Endothelial cell of umbilical vein (primary cell): ENCODE measurements around the gene SART1. TPM values are rescaled to one million over a fixed set of nuclear protein-coding genes. Genes with fewer than 3 reads are reported as not detected.

ENCODE experiments used
- BruUV-seq: library from RNA; stranded (reverse); fragments of 400-500 nt; replicated peaks from 2 replicates; lab custom pipeline; 2021; lab: Mats Ljungman, UMichigan
- CTCF ChIA-PET: fragments of 300-600, 350-600 bp; sonication (Branson Sonifier 250); formaldehyde crosslinking; loops from one replicate; lab custom pipeline; 2021; ENCODE audit warnings: antibody characterized with exemption, inconsistent platforms; lab: Charles Lee
- POLR2A ChIA-PET: fragments of 300-600, 350-600 bp; sonication (Branson Sonifier 250); formaldehyde crosslinking; loops from one replicate; lab custom pipeline; 2021; ENCODE audit warnings: antibody characterized with exemption, inconsistent platforms; lab: Charles Lee
- DNase-seq: peaks from one replicate; pipeline ENCODE4 v3.0.0-alpha.2; 2011; ENCODE audit warnings: low read depth, low spot score
- FAIRE-seq: peaks from 2 replicates; lab custom pipeline; 2011; peaks lifted over from hg19 to GRCh38; lab: Jason Lieb, UNC
- H2AFZ ChIP-seq: 2 replicates; pipeline ENCODE4 v1.6.0; 2012; ENCODE audit warnings: low read depth, low read length, control low read depth, inconsistent platforms
- H3K27ac ChIP-seq: 2 replicates; pipeline ENCODE4 v1.5.1; 2011; ENCODE audit warnings: low read depth, mild to moderate bottlenecking, control low read depth, low read length, moderate library complexity; ENCODE audit not compliant: insufficient read depth
- H3K27me3 ChIP-seq, 2 experiments: 2 replicates each; pipeline versions ENCODE4 v1.6.0 to v1.6.1; 2011; ENCODE audit warnings: low read length in 2 of 2, mixed read lengths in 1 of 2; ENCODE audit not compliant: control insufficient read depth in 2 of 2, insufficient read depth in 2 of 2
- H3K36me3 ChIP-seq, 2 experiments: 2 replicates in 1 of 2; 3 replicates in 1 of 2; pipeline ENCODE4 v1.5.1; 2011; ENCODE audit warnings: low read length in 2 of 2, mild to moderate bottlenecking in 1 of 2, moderate library complexity in 1 of 2; ENCODE audit not compliant: control insufficient read depth in 2 of 2, insufficient read depth in 2 of 2; ENCODE audit errors: extremely low read depth in 1 of 2
- H3K4me1 ChIP-seq: 3 replicates; pipeline ENCODE4 v1.5.1; 2011; ENCODE audit warnings: mild to moderate bottlenecking, low read length; ENCODE audit not compliant: control insufficient read depth, insufficient read depth; ENCODE audit errors: extremely low read depth
- H3K4me2 ChIP-seq: 2 replicates; pipeline ENCODE4 v1.6.1; 2011; ENCODE audit warnings: low read length, control low read depth, mixed read lengths; ENCODE audit not compliant: insufficient read depth
- H3K4me3 ChIP-seq, 3 experiments: fragments of 200-600 bp in 1 of 3; sonication (generic), shearing (Covaris generic) in 1 of 3; replicated peaks in 1 of 3; 2 replicates each; pipeline ENCODE4 v1.5.1; 2011 to 2016; ENCODE audit warnings: control low read depth in 3 of 3, low read length in 3 of 3, mild to moderate bottlenecking in 2 of 3, inconsistent platforms in 1 of 3, low read depth in 1 of 3, moderate library complexity in 1 of 3; ENCODE audit not compliant: insufficient read depth in 1 of 3
- H3K79me2 ChIP-seq: 2 replicates; pipeline ENCODE4 v1.6.0; 2012; ENCODE audit warnings: low read length, inconsistent platforms; ENCODE audit not compliant: control insufficient read depth, insufficient read depth
- H3K9ac ChIP-seq: replicated peaks from 2 replicates; pipeline ENCODE3; 2011; ENCODE audit warnings: low read length, control low read depth; ENCODE audit not compliant: insufficient read depth; ENCODE audit errors: extremely low read depth
- H3K9me1 ChIP-seq: replicated peaks from 3 replicates; pipeline ENCODE4 v1.6.0; 2011; ENCODE audit warnings: mild to moderate bottlenecking, low read length; ENCODE audit not compliant: control insufficient read depth, insufficient read depth; ENCODE audit errors: extremely low read depth
- H3K9me3 ChIP-seq: replicated peaks from 2 replicates; pipeline ENCODE4 v1.5.1; 2012; ENCODE audit warnings: low read length, inconsistent platforms; ENCODE audit not compliant: control insufficient read depth, insufficient read depth
- H4K20me1 ChIP-seq: replicated peaks from 2 replicates; pipeline ENCODE3; 2011; ENCODE audit warnings: mild to moderate bottlenecking, low read length; ENCODE audit not compliant: control insufficient read depth, insufficient read depth; ENCODE audit errors: extremely low read depth
- EZH2 ChIP-seq: IDR thresholded peaks from 2 replicates; pipeline ENCODE4 v1.6.1; 2012; ENCODE audit warnings: borderline replicate concordance, low read depth, mild to moderate bottlenecking, moderate library complexity, low read length, inconsistent platforms; ENCODE audit not compliant: severe bottlenecking
- FOS ChIP-seq: IDR thresholded peaks from 2 replicates; pipeline ENCODE4 v1.6.1; 2011; ENCODE audit warnings: mild to moderate bottlenecking, low read length, moderate library complexity, borderline replicate concordance; ENCODE audit not compliant: insufficient read depth
- GATA2 ChIP-seq: IDR thresholded peaks from 2 replicates; pipeline ENCODE4 v1.7.0; 2011; ENCODE audit warnings: low read depth, mild to moderate bottlenecking, moderate library complexity, mixed read lengths, low read length; ENCODE audit not compliant: insufficient read length, insufficient read depth
- JUN ChIP-seq: IDR thresholded peaks from 2 replicates; pipeline ENCODE4 v1.6.1; 2011; ENCODE audit warnings: borderline replicate concordance, low read depth; ENCODE audit not compliant: insufficient read length, insufficient read depth
- MYC ChIP-seq: IDR thresholded peaks from one replicate; pipeline ENCODE4 v1.6.1; 2011; ENCODE audit warnings: mild to moderate bottlenecking, low read depth, low read length
- POLR2A ChIP-seq: IDR thresholded peaks from 2 replicates; pipeline ENCODE4 v1.6.1; 2012; ENCODE audit warnings: low read depth, mild to moderate bottlenecking, control low read depth, low read length
- POLR2AphosphoS5 ChIP-seq: IDR thresholded peaks from 2 replicates; pipeline ENCODE4 v1.6.1; 2012; ENCODE audit warnings: low read depth, mild to moderate bottlenecking, control low read depth, low read length, moderate library complexity; ENCODE audit not compliant: insufficient read depth
- dilution Hi-C: fragments of 300-500 bp; cut with MboI; formaldehyde crosslinking; loops from one replicate; pipeline ENCODE4 v1.15.0; 2019; ENCODE audit warnings: low sequenced_read_pairs; ENCODE audit not compliant: extremely low pct_ligation_motif_present
- intact Hi-C: fragments of 100-400 bp; cut with micrococcal nuclease; formaldehyde crosslinking; loops from one replicate; pipeline ENCODE4 v1.10.0; 2022
- polyA plus RNA-seq, 4 experiments: library from polyadenylated mRNA; depleted of rRNA in 3 of 4; stranded (reverse) in 3 of 4; unstranded in 1 of 4; fragments of >200 nt; gene quantifications; 2 replicates each; pipeline versions ENCODE4 v1.2.1 to v1.2.3, GENCODE V29; 2011 to 2012; ENCODE audit warnings: missing spikeins in 1 of 4
- total RNA-seq: library from RNA; stranded (reverse); gene quantifications from 2 replicates; pipeline ENCODE4 v1.2.3, GENCODE V29; 2021
- TF ChIP-seq, protein P1 (sequence below): IDR thresholded peaks from 2 replicates; pipeline ENCODE4 v1.6.1; 2011; ENCODE audit not compliant: insufficient read depth, insufficient read length
- TF ChIP-seq, protein P2 (sequence below), 2 donors: IDR thresholded peaks; 1 replicate in 1 of 2; 2 replicates in 1 of 2; pipeline ENCODE4 v1.5.1; 2011; ENCODE audit warnings: low read length in 2 of 2, mild to moderate bottlenecking in 2 of 2, moderate library complexity in 2 of 2, control low read depth in 1 of 2, inconsistent platforms in 1 of 2, low read depth in 1 of 2; ENCODE audit not compliant: insufficient read depth in 1 of 2; ENCODE audit errors: extremely low read depth in 1 of 2

The SART1 gene
- total and polyA plus RNA-seq, 2 donors (not counting 3 experiments of a cell fraction or from before 2014, with no cell fraction given): 21.8 to 62.7 TPM

DNA sequence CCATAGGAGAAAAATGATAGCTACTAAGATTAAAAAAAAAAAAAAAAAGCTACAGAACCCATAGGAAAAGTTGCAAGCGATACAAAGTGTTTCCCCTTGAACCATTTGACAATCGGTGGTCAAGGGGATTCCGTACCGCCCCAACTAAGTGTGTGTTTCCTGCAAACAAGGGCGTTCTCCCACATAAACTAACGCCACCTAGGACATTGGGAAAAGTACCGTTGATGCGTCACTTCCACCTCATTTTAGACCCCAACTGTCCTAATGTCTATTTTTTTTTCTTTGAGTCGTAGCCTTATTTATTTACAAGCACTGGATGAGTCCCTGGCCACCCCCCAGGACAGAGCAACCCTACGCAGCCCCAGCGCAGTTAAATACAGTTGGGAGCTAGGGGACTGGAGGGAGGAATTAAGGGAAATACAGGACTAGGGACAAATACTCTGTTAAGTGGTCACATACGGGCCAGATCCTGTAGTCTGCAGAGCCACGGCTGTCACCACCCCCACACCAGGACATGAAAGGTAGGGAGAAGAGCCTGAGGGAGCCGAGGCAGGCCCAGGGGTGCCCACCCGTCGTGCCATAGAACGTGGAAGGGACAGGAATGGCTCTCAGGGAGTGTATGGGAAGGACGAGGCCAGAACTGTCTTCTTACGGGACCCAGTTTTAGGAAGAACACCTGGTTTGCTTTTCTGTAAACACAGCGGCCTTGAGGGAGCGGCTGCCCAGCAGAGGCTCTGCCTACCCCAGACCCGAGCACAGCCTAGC lies 21.5 kb downstream of the SART1 start:
- Histone ChIP-seq H2AFZ (no peak overlapping the region), H3K4me2 (no peak overlapping the region), H3K27ac (no peak overlapping the region), H3K9ac (no peak overlapping the region), H3K36me3 (peaks cover 0 to 16% of the 10 kb centered on the region in 2 experiments), H3K4me3 (no peak overlapping the region), H3K9me1 (no peaks in the 10 kb centered on the region), H4K20me1 (no peaks in the 10 kb centered on the region), H3K4me1 (no peaks in the 10 kb centered on the region), H3K79me2 (no peaks in the 10 kb centered on the region), H3K27me3 (no peaks in the 10 kb centered on the region), H3K9me3 (no peaks in the 10 kb centered on the region)
- no TSS peak for BruUV-seq
- ChIA-PET CTCF (interaction anchor here (1.0 to 4.7 kb wide), 4 partner anchors 11 to 203 kb away, joined by 3 to 33 read pairs (median 10); partner anchors contain the start of gene FIBP), POLR2A (interaction anchor here (0.9 kb wide), 1 partner anchor 95 kb away, joined by 4 read pairs; the partner anchor contains the start of gene FIBP)
- intact Hi-C loops: no loop called here
- TF ChIP-seq EZH2: no peak
- no peak for TF ChIP-seq POLR2AphosphoS5
- TF ChIP-seq FOS: no peak
- TF ChIP-seq, protein P1, sequence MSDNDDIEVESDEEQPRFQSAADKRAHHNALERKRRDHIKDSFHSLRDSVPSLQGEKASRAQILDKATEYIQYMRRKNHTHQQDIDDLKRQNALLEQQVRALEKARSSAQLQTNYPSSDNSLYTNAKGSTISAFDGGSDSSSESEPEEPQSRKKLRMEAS: no peak
- no peak for TF ChIP-seq JUN
- TF ChIP-seq GATA2: no peak
- TF ChIP-seq, protein P2, sequence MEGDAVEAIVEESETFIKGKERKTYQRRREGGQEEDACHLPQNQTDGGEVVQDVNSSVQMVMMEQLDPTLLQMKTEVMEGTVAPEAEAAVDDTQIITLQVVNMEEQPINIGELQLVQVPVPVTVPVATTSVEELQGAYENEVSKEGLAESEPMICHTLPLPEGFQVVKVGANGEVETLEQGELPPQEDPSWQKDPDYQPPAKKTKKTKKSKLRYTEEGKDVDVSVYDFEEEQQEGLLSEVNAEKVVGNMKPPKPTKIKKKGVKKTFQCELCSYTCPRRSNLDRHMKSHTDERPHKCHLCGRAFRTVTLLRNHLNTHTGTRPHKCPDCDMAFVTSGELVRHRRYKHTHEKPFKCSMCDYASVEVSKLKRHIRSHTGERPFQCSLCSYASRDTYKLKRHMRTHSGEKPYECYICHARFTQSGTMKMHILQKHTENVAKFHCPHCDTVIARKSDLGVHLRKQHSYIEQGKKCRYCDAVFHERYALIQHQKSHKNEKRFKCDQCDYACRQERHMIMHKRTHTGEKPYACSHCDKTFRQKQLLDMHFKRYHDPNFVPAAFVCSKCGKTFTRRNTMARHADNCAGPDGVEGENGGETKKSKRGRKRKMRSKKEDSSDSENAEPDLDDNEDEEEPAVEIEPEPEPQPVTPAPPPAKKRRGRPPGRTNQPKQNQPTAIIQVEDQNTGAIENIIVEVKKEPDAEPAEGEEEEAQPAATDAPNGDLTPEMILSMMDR (IDR thresholded peaks at IDR 0.05; ENCODE audit: extremely low read depth in 1 of 2, insufficient read depth in 1 of 2, low read depth in 1 of 2, low read length in 2 of 2): no peak
- no peak for TF ChIP-seq POLR2A
- TF ChIP-seq MYC: no peak
- FAIRE-seq (no peak), DNase-seq (no peak)
- dilution Hi-C loops: no loop called here
